GOT3 (cell line): ENCODE data around the gene LRRC71.
"Not testable (repeated sequence)": the region's sequence is repeated elsewhere in the genome, so short reads cannot be mapped to it uniquely, and the experiment has no call there.

ENCODE experiments used
- DNase-seq: peaks from one replicate; lab custom pipeline; 2025; ENCODE audit warnings: mixed read lengths; lab: John Stamatoyannopoulos, UW

LRRC71 gene

DNA sequence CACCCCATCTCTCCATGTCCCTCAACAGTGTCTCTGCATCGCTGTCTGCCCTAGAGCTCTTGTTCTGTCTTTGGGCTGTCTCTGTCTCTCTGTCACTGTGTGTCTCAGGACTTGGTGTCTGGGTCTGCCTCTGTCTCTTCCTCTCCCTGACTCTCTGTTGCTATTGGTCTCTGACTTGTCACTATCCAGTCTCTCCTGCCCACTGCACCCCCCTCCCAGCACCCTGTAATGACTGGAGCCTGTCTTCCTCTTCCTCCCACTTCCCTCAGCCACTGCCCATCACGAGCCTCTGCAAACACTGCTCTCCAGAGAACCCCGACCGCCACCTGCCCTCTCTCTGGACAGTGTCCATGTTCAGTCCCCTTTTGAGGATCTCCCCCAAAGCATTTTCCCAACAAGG is 14.8 kb upstream of the LRRC71 start:
- DNase-seq = no peak

DNA sequence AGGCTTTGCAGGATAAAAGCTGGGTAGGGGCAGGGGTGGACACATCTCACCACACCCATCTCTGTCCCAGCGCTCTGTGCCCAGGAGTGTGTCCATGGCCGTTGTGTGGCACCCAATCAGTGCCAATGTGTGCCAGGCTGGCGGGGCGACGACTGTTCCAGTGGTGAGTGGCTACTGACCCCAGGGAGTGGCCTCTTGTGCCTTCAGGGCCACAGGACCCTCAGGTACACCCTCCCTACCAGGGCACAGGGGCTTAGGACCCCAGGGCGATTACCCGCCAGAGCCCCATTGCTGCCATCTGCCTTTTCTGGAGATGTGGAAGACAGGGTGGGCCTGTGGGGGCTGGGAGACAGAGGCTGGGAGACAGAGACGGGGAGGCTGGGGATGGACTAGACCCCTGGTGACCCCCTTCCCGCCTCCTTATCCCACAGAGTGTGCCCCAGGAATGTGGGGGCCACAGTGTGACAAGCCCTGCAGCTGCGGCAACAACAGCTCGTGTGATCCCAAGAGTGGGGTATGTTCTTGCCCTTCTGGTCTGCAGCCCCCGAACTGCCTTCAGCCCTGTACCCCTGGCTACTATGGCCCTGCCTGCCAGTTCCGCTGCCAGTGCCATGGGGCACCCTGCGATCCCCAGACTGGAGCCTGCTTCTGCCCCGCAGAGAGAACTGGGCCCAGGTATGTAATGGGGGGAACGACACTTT is 14.1 kb upstream of the LRRC71 start:
- DNase-seq = no peak

DNA sequence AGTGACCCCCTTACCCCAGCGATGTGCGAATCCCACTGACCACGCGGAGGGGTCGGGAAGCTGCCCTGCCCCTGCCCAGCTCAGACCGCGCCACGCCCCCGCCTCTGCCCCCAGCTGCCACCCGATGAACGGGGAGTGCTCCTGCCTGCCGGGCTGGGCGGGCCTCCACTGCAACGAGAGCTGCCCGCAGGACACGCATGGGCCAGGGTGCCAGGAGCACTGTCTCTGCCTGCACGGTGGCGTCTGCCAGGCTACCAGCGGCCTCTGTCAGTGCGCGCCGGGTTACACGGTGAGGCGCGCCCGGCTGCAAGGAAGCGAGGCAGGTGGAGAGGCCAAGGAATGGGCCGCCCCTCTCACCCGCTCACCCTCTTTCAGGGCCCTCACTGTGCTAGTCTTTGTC is 11.9 kb upstream of the LRRC71 start:
- DNase-seq = no peak

DNA sequence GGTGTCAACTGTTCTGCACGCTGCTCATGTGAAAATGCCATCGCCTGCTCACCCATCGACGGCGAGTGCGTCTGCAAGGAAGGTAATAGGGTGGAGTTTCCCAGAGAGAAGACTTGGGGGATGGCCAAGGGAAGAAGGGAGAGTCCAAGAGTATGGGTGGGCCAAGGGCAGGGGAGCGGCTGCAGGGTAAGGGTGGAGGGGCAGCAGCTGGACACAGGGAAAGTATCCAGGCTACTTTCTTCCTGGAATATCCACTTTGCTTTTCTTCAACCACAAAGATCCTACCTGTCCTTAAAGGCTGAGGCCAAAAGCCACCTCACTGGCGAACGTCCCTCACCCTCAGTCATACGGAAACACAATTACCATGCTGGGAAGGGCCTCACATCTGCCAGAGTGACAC is 11.5 kb upstream of the LRRC71 start:
- no peak for DNase-seq

DNA sequence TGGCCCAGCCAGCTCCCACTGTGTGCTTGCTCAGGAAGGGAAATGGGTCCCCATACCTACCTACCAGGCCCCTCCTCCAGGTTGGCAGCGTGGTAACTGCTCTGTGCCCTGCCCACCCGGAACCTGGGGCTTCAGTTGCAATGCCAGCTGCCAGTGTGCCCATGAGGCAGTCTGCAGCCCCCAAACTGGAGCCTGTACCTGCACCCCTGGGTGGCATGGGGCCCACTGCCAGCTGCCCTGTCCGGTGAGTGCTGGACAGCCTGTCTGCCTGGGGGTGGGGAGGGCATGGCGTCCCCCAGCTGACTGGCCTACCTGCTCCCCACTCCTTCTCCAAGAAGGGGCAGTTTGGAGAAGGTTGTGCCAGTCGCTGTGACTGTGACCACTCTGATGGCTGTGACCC is 10.8 kb upstream of the LRRC71 start:
- DNase-seq = no peak

DNA sequence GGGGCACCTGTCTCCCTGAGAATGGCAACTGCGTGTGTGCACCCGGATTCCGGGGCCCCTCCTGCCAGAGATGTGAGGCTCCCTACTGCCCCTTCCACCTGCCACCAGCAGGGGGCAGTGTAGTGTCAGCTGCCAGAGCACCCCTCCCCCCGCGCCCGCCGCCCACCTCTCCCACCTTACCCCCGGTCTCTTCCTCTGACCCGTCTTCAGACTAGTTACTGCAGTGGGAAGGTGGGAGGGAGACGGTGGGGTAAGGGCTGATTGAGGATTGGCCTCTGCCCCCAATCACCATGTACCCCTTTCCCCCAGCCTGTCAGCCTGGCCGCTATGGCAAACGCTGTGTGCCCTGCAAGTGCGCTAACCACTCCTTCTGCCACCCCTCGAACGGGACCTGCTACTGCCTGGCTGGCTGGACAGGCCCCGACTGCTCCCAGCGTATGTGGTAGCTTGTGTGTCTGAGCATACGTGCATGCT is 10.1 kb upstream of the LRRC71 start:
- DNase-seq = no peak

DNA sequence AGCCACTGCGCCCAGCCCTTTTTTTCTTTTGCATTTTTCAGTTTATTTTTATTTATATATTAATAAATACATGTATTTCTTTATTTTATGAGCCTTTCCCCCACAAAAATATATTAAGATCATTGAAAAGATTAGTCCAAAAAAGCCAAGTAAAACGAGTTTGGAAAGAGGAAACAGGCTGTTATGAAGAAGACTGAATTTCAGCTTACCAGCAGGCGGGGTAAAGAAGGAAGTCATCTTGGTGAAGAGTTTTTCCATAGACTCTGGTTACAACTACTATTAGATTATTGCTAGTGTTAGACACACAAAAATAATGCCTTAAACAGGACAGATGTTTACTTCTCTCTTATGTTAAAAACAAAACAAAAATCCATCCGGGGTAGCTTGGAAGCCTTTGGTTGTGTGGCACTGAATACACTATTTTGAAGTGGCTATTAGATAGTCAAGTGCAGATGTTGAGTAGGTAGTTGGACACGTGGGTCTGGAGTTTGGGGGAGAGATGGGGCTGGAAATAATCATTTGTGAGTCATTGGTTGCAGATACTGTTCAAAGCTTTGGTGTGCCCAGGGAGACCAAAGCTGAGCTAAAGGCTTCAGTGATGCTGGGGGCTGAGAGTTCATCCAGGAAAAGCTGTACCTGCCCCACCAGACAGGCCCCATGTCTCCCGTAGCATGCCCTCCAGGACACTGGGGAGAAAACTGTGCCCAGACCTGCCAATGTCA is 8.7 kb upstream of the LRRC71 start:
- no peak for DNase-seq

DNA sequence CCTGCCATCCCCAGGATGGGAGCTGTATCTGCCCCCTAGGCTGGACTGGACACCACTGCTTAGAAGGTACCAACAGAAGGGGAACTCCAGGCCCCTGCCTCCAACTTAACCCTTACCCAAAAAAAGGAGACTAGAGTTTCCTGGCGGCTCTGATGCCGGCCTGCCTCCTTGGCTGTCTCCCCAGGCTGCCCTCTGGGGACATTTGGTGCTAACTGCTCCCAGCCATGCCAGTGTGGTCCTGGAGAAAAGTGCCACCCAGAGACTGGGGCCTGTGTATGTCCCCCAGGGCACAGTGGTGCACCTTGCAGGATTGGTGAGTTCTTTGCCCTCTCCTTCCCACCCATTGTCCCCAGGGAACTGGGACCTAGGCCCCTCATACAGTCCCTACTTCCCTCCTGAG is 8.1 kb upstream of the LRRC71 start:
- no peak for DNase-seq

DNA sequence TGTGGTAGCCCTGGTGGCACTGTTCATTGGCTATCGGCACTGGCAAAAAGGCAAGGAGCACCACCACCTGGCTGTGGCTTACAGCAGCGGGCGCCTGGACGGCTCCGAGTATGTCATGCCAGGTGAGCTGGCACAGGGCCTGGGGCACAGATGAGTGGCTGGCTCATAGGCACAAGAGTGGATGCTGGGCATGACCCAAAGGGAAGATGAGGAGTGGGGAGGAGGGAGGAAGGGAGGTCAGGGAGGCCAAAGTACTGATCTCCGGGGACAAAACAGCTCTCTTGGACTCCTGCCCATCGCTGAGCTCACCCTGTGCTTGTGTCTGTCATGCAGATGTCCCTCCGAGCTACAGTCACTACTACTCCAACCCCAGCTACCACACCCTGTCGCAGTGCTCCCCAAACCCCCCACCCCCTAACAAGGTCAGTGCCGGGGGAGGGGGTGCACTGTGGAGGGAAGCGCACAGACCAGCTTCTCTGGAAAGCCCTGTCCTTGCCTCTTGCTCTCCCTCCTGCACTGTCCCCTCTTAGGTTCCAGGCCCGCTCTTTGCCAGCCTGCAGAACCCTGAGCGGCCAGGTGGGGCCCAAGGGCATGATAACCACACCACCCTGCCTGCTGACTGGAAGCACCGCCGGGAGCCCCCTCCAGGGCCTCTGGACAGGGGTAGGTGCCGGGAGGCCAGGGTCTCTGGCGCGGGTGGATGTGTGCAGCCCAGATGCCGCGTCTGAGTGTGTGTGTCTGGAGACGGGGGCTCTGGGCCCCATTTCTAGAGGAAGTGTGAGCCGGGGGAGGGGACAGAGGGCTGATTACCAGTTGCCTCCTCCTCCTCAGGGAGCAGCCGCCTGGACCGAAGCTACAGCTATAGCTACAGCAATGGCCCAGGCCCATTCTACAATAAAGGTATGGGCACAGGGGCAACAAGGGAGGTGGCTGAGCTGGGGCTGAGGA is 7.3 kb upstream of the LRRC71 start:
- no peak for DNase-seq

DNA sequence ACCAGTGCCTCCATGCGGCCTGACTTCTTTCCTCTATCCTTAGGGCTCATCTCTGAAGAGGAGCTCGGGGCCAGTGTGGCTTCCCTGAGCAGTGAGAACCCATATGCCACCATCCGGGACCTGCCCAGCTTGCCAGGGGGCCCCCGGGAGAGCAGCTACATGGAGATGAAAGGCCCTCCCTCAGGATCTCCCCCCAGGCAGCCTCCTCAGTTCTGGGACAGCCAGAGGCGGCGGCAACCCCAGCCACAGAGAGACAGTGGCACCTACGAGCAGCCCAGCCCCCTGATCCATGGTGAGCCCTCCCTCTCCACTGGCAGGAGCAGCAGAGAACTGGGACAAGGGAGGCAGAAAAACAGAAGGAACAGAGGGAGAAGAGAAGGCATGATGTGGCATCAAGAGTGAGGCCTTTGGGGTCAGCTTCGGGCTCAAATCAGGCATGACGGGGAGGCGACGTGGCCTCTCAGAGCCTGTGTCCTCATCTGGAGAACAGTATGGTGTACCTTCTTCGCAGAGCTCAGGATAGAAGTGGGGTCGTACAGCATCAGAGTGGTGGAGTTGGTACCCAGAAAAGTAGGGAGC is 6.5 kb upstream of the LRRC71 start:
- no peak for DNase-seq

DNA sequence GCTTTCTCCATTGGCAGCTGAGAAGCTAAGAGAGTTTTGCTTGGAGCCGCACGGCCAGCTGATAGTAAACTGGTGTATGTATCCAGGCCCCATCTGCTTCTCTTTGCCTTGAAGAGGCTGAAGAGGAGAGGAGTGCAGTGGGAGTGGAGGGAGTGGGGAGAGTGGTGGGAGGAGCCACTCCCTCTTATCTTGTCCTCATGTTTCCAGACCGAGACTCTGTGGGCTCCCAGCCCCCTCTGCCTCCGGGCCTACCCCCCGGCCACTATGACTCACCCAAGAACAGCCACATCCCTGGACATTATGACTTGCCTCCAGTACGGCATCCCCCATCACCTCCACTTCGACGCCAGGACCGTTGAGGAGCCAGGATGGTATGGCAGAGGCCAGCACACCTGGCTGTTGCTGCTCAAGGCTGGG is 6.0 kb upstream of the LRRC71 start:
- no peak for DNase-seq

DNA sequence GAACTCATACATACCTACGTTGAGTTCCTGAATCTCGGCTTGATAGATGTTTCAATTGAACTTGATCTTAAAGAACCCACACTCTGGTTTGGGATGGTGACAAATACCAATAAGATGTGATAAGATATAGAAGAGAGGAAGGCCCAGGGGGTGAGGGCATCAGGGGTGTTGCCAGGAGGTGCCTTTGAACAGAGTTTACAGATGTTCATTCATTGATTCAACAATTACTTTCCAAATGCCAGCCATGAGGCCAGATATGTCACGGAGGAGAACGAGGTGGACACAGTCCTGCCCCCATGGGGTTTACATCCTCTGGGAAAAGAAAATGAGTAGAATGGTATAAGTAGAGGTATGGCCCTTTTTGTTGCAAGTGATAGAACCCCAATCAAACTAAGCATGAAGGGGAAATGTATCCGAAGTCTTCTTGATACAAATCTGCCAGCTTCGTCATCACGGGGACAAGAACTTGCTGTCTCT is 659 bp downstream of the LRRC71 start:
- no peak for DNase-seq

DNA sequence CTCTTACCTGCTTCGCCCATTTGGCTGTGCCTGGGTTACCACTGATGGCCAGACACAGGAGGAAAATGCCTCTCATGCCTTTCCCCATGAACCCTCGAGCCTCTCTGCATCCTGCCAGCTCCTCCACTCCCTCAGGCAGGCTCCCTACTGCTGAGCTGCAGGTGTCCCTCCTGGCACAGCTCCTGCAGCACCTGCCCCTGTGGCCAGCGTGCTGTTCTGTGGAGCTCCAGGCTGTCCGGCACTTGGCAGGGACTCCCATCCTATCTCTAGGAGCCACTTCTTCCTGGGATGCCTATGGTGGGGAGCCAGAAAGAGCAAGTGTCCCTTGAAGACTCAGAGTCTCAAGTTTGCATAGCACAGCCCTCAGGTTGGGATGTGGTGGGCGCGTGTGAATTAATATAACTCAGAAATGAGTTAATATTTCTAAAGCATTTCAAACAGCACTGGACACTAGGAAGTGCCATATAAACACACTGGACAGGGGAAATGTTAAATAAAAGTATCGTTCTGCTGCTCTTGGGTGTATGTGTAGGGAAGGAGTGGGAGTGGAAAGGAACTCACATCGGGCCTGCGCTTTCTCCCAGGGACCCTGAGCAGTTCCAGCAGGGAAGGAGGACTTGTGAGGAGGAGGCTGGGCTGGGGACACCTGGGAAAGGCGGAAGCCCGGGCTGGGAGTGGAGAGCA is 2.7 kb downstream of the LRRC71 start:
- DNase-seq = no peak

DNA sequence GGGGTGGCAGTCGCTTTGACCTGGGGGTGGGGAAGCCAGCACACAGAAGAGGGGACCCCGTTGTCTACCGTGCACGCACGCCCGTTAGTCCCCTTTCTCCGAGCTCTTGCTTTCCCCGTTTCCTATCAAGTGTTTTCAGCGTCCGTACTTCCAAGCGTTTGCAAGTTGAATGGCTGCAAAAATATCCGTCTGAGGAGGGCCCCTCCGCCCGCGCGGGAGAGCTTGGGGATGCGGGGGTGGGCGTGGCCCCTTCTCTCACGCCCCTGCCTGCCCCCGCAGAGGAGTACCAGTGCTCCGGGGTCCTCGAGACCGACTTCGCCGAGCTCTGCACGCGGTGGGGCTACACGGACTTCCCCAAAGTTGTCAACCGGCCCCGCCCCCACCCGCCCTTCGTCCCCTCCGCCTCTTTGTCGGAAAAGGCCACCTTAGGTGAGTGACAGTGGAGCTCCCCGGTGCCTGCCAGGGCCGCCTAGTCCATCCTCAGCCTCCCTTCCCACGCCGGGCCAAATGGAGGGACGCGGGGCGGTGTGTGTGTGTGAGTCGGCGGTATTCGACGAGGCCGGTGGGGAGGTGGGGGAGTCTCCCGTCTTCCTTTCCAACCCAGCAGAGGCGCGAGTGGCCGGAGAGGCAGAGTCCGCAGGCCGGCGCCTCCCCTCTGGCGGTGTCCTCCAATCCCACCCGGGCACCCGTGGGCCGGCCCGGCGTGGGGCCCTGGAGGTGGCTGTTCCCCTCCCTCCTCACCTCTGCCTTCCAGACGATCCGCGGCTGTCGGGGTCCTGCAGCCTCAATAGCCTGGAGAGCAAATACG is 3.4 kb downstream of the LRRC71 start:
- DNase-seq = no peak

DNA sequence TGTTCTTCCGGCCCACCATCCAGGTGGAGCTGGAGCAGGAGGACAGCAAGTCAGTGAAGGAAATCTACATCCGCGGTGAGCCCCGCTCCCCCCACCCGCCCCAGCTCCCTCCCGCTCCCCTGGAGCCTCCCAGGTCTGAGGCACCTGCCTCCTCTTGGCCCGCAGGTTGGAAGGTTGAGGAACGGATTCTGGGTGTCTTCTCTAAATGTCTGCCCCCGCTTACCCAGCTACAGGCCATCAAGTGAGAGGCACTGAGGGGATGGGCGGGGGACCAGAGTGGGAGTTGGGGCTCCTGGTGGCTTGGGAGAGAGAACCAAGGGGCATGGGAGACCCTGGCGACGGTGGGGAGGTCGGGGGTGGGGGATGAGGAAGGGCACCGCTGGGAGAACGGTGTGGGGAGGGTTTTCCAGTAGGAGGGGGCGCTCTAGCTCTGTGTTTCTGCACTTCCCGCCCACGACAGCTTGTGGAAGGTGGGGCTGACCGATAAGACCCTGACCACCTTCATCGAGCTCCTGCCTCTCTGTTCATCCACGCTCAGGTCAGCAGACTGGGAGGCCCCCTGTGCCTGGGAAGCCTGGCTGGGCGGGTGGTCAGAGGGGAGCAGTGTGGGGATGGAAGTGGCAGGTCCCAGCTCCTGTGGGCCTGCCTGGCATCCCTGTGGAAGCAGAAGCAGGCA is 4.2 kb downstream of the LRRC71 start:
- no peak for DNase-seq

DNA sequence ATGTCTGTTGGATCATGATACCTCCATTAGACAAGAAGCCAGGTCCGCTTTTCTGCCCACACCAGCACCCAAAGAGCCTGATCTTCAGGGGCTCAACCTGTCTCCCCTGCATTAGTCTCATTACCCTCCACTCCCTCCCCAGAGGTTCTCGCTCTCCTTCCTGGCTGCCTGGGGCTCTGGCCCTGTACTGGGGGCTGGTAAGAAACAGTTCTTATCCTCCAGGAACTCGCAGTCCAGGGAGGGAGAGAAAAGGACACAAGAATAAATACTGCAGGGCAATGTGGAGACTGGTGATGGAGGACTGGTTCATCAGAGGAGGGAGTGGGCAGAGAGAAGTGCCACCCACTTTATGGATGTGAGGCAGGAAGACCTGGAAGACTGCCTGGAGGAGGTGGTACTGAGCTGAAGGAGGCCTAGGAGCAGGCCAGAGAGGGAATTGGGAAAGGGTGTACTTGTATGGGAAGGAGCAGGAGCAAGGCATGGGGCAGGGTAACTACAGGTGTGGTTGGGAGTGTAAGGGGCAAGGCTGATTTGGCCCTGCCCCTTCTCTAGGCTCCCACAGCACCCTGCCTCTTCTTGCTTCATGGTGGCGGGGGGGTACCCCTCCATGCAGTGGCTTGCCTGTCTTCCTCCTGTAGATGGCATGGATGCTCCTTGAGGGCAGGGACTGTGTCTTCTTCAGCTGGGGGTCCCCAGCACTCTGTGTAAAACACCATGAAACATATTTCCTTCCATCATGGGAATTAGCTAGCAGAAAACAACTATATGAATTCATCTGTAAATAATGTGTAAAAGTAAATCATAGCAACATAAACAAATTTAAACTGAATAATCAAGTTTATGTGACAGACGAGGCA is 5.0 kb downstream of the LRRC71 start:
- DNase-seq = no peak

DNA sequence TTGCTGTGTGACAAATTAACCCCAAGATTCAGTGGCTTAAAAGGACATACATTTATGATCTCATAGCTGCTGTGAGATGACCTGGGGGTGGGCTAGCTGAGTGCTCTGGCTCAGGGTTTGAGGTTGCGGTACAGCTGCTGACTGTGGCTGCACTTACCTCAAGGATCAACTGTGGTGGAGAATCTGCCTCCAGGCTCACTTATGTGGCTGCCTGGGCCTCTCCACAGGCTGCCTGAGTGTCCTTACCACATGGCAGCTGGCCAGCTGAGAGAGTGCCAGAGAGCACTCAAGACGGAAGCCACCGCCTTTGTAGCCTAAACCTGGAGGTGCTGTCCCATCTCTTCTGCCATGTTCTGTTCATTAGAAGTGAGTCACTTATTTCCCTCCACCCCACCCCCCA is 5.7 kb downstream of the LRRC71 start:
- no peak for DNase-seq

DNA sequence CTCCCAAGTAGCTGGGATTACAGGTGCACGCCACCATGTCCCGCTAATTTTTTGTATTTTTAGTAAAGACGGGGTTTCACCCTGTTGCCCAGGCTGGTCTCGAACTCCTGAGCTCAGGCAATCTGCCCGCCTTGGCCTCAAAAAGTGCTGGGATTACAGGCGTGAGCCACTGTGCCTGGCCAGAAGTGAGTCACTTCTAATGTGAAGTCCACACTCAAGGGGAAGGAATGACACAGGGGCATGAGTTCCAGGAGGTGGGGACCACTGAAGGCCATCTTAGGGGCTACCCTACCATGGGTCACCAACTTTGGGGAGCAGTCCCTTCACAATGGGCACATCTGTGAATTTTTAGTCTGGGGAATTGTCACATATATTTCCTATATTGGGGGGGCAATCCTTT is 6.3 kb downstream of the LRRC71 start:
- not testable (repeated sequence) for DNase-seq
